Mesenchymal stem cell (in vitro differentiated cells and primary cell): ENCODE measurements around the gene CBX4.
A peak's percentile ranks its signal among the peaks of the same experiment; 100 is the strongest.

Experiments
- DNase-seq: peaks from one replicate; pipeline ENCODE4 v3.0.0-alpha.2; 2013
- H2AFZ ChIP-seq: one replicate; pipeline ENCODE4 v1.6.1; 2013; ENCODE audit warnings: low read depth, mild to moderate bottlenecking, control low read depth, inconsistent platforms, low read length, moderate library complexity
- H2AK5ac ChIP-seq: 2 replicates; pipeline ENCODE4 v1.6.1; 2013; ENCODE audit warnings: low read length, moderate library complexity, mild to moderate bottlenecking, inconsistent platforms; ENCODE audit not compliant: severe bottlenecking
- H2BK120ac ChIP-seq: one replicate; pipeline ENCODE4 v1.6.1; 2013; ENCODE audit warnings: low read depth, mild to moderate bottlenecking, inconsistent platforms, low read length, moderate library complexity
- H2BK12ac ChIP-seq, 2 experiments: one replicate each; pipeline ENCODE4 v1.6.1; 2013; ENCODE audit warnings: inconsistent platforms in 2 of 2, low read length in 2 of 2, mild to moderate bottlenecking in 2 of 2, moderate library complexity in 2 of 2, control low read depth in 1 of 2
- H2BK15ac ChIP-seq: one replicate; pipeline ENCODE4 v1.6.1; 2013; ENCODE audit warnings: mild to moderate bottlenecking, low read depth, inconsistent platforms; ENCODE audit not compliant: poor library complexity, severe bottlenecking
- H2BK5ac ChIP-seq: 2 replicates; pipeline ENCODE4 v1.6.1; 2013; ENCODE audit warnings: low read depth, mild to moderate bottlenecking, low read length, control low read depth, inconsistent platforms; ENCODE audit not compliant: poor library complexity, severe bottlenecking
- H3K14ac ChIP-seq, 2 experiments: one replicate each; pipeline ENCODE4 v1.6.1; 2013; ENCODE audit warnings: inconsistent platforms in 2 of 2, low read length in 2 of 2, control low read depth in 1 of 2, mild to moderate bottlenecking in 1 of 2, moderate library complexity in 1 of 2
- H3K18ac ChIP-seq, 2 experiments: one replicate each; pipeline ENCODE4 v1.6.1; 2013; ENCODE audit warnings: inconsistent platforms in 2 of 2, low read length in 2 of 2, control low read depth in 1 of 2, low read depth in 1 of 2, mild to moderate bottlenecking in 1 of 2
- H3K23ac ChIP-seq, 2 experiments: one replicate each; pipeline ENCODE4 v1.6.1; 2013; ENCODE audit warnings: inconsistent platforms in 2 of 2, low read length in 2 of 2, mild to moderate bottlenecking in 2 of 2, moderate library complexity in 2 of 2, control low read depth in 1 of 2
- H3K27ac ChIP-seq: 2 replicates; pipeline ENCODE4 v1.5.1; 2013; ENCODE audit warnings: mild to moderate bottlenecking, moderate library complexity, low read length, control low read depth, inconsistent platforms; ENCODE audit not compliant: poor library complexity, severe bottlenecking
- H3K27me3 ChIP-seq, 2 experiments: 2 replicates each; pipeline versions ENCODE4 v1.6.1 to v1.7.0; 2013; ENCODE audit warnings: low read length in 2 of 2, mild to moderate bottlenecking in 2 of 2, moderate library complexity in 2 of 2, control low read depth in 1 of 2, inconsistent platforms in 1 of 2; ENCODE audit not compliant: control insufficient read depth in 1 of 2, insufficient read depth in 1 of 2
- H3K36me3 ChIP-seq, 2 experiments: 2 replicates each; pipeline versions ENCODE4 v1.6.1 to v1.7.0; 2013; ENCODE audit warnings: low read length in 2 of 2, control low read depth in 1 of 2, inconsistent platforms in 1 of 2, low read depth in 1 of 2, mild to moderate bottlenecking in 1 of 2; ENCODE audit not compliant: insufficient read depth in 2 of 2, control insufficient read depth in 1 of 2
- H3K4ac ChIP-seq, 2 experiments: one replicate each; pipeline ENCODE4 v1.6.1; 2013; ENCODE audit warnings: inconsistent platforms in 2 of 2, low read length in 2 of 2, mild to moderate bottlenecking in 2 of 2, moderate library complexity in 2 of 2, control low read depth in 1 of 2, low read depth in 1 of 2
- H3K4me1 ChIP-seq: 2 replicates; pipeline ENCODE4 v1.6.1; 2013; ENCODE audit warnings: low read depth, low read length, control low read depth; ENCODE audit not compliant: control insufficient read depth, insufficient read depth
- H3K4me2 ChIP-seq: 2 replicates; pipeline ENCODE4 v1.6.1; 2013; ENCODE audit warnings: low read length, mild to moderate bottlenecking, inconsistent platforms; ENCODE audit not compliant: poor library complexity, severe bottlenecking
- H3K4me3 ChIP-seq, 2 experiments: 2 replicates each; pipeline versions ENCODE4 v1.5.1 to v1.7.0; 2013; ENCODE audit warnings: low read length in 2 of 2, mild to moderate bottlenecking in 2 of 2, control low read depth in 1 of 2, low read depth in 1 of 2; ENCODE audit not compliant: insufficient read depth in 1 of 2
- H3K79me1 ChIP-seq: replicated peaks from 2 replicates; pipeline ENCODE4 v1.6.1; 2013; ENCODE audit warnings: mild to moderate bottlenecking, control low read depth, low read length, inconsistent platforms; ENCODE audit not compliant: poor library complexity, severe bottlenecking
- H3K9ac ChIP-seq: 2 replicates; pipeline ENCODE4 v1.7.0; 2013; ENCODE audit warnings: mild to moderate bottlenecking, low read length, moderate library complexity
- H3K9me3 ChIP-seq: 2 replicates; pipeline ENCODE4 v1.7.0; 2013; ENCODE audit warnings: mild to moderate bottlenecking, low read length; ENCODE audit not compliant: control insufficient read depth
- H4K8ac ChIP-seq: one replicate; pipeline ENCODE4 v1.6.1; 2013; ENCODE audit warnings: inconsistent platforms, mild to moderate bottlenecking, low read length, moderate library complexity
- H4K91ac ChIP-seq: one replicate; pipeline ENCODE4 v1.6.1; 2013; ENCODE audit warnings: mild to moderate bottlenecking, low read length, inconsistent platforms
- WGBS: methylation state at CpG from one replicate; pipeline ENCODE4 v1.1.7; 2013; ENCODE audit warnings: mixed read lengths; 5-methylcytosine and 5-hydroxymethylcytosine counted together

CBX4 gene

GRCh38 chr17:79796444-79796762 is 42.8 kb downstream of the CBX4 start:
- Histone ChIP-seq H3K4me3 (peak overlapping the region; percentile 81 to 82), H3K4me1 (peaks cover 56% of the 10 kb centered on the region), H3K36me3 (peaks cover 0 to 14% of the 10 kb centered on the region in 2 experiments), H3K23ac (peak overlapping the region in 1 of 2 experiments; percentile 74), H2BK5ac (peak overlapping the region; percentile 51), H2AFZ (peak overlapping the region; percentile 90), H2BK120ac (no peak overlapping the region), H4K8ac (no peak overlapping the region), H2BK12ac (no peak overlapping the region), H3K79me1 (peaks cover 11% of the 10 kb centered on the region), H2AK5ac (no peak overlapping the region), H3K9me3 (no peaks in the 10 kb centered on the region), H3K4me2 (peak overlapping the region; percentile 55), H2BK15ac (peak overlapping the region; percentile 93), H4K91ac (no peak overlapping the region), H3K27me3 (peaks cover 45 to 53% of the 10 kb centered on the region in 2 experiments), H3K18ac (peak overlapping the region in 1 of 2 experiments; percentile 31), H3K14ac (no peak overlapping the region), H3K9ac (peak overlapping the region; percentile 91), H3K27ac (no peak overlapping the region), H3K4ac (peak overlapping the region in 1 of 2 experiments; percentile 84)
- WGBS = under 1% methylated on average over 15 of the region's 19 CpGs
- no peak for DNase-seq

GRCh38 chr17:79795795-79796443 is 43.3 kb downstream of the CBX4 start:
- Histone ChIP-seq H3K18ac (no peak overlapping the region), H4K91ac (no peak overlapping the region), H3K9me3 (no peaks in the 10 kb centered on the region), H3K9ac (peak overlapping the region; percentile 91), H2BK15ac (no peak overlapping the region), H3K27me3 (peaks cover 46 to 53% of the 10 kb centered on the region in 2 experiments), H2BK5ac (no peak overlapping the region), H4K8ac (no peak overlapping the region), H3K36me3 (peaks cover 0 to 15% of the 10 kb centered on the region in 2 experiments), H2BK12ac (peak overlapping the region in 1 of 2 experiments; percentile 39), H3K4ac (no peak overlapping the region), H2AFZ (no peak overlapping the region), H3K4me1 (peaks cover 56% of the 10 kb centered on the region), H3K23ac (peak overlapping the region in 1 of 2 experiments; percentile 15), H2BK120ac (no peak overlapping the region), H3K79me1 (peaks cover 11% of the 10 kb centered on the region), H3K4me2 (peak overlapping the region; percentile 55), H2AK5ac (peak overlapping the region; percentile 63), H3K4me3 (peak overlapping the region in 1 of 2 experiments; percentile 81), H3K14ac (no peak overlapping the region), H3K27ac (no peak overlapping the region)
- no peak for DNase-seq
- WGBS = 63% methylated on average over 8 of the region's 8 CpGs

- peak overlapping the region in 1 of 2 experiments; percentile 28 for H3K4ac ChIP-seq
- no peak overlapping the region for H3K9ac ChIP-seq
- H3K36me3 ChIP-seq = peaks cover 0 to 19% of the 10 kb centered on the region in 2 experiments
- H3K4me3 ChIP-seq = no peak overlapping the region
- H4K8ac ChIP-seq = no peak overlapping the region
- H2BK15ac ChIP-seq = peak overlapping the region; percentile 92
- no peak overlapping the region for H2AFZ ChIP-seq
- no peak overlapping the region for H3K4me2 ChIP-seq
- 62% methylated on average over 45 of the region's 47 CpGs for WGBS
- H3K14ac ChIP-seq = no peak overlapping the region
- H3K79me1 ChIP-seq = peaks cover 11% of the 10 kb centered on the region
- H3K27ac ChIP-seq = no peak overlapping the region
- peak overlapping the region in 1 of 2 experiments; percentile 61 for H2BK12ac ChIP-seq
- peak overlapping the region; percentile 4 to 6 for H3K18ac ChIP-seq
- no peaks in the 10 kb centered on the region for H3K9me3 ChIP-seq
- no peak overlapping the region for H4K91ac ChIP-seq
- peaks cover 46 to 53% of the 10 kb centered on the region in 2 experiments for H3K27me3 ChIP-seq
- H3K23ac ChIP-seq = peak overlapping the region in 1 of 2 experiments; percentile 9
- H3K4me1 ChIP-seq = peaks cover 49% of the 10 kb centered on the region
- H2BK5ac ChIP-seq = no peak overlapping the region
- H2BK120ac ChIP-seq = peak overlapping the region; percentile 57
- DNase-seq = no peak
- H2AK5ac ChIP-seq = no peak overlapping the region
These were observed 44.4 kb downstream of the CBX4 start for GRCh38 chr17:79794659-79795511.

- Histone ChIP-seq H2BK15ac (no peak overlapping the region), H3K4me2 (peak overlapping the region; percentile 99), H3K9me3 (no peaks in the 10 kb centered on the region), H3K9ac (peak overlapping the region; percentile 67), H3K4ac (no peak overlapping the region), H2AFZ (no peak overlapping the region), H3K18ac (no peak overlapping the region), H3K4me1 (peaks cover 51% of the 10 kb centered on the region), H3K79me1 (peaks cover 11% of the 10 kb centered on the region), H3K14ac (no peak overlapping the region), H3K4me3 (peak overlapping the region in 1 of 2 experiments; percentile 76), H3K36me3 (peaks cover 0 to 19% of the 10 kb centered on the region in 2 experiments), H2BK12ac (no peak overlapping the region), H2BK120ac (peak overlapping the region; percentile 57), H2AK5ac (no peak overlapping the region), H2BK5ac (no peak overlapping the region), H3K27ac (peak overlapping the region; percentile 73), H4K91ac (no peak overlapping the region), H4K8ac (peak overlapping the region; percentile 8), H3K23ac (no peak overlapping the region), H3K27me3 (peaks cover 44 to 53% of the 10 kb centered on the region in 2 experiments)
- DNase-seq = no peak
- 0% methylated on average over 2 of the region's 3 CpGs for WGBS
These were observed 45.3 kb downstream of the CBX4 start for GRCh38 chr17:79793924-79794304.
